Measurements from ENCODE around the gene ATF4. TPM values are rescaled to one million over a fixed set of nuclear protein-coding genes. Genes with fewer than 3 reads are reported as not detected.

The ATF4 gene
- total and polyA plus RNA-seq, 4 donors: 179 to 882 (median 410) TPM

GRCh38 chr22:39535831-39536449, 15.6 kb downstream of the ATF4 start:
- no peak for DNase-seq

GRCh38 chr22:39536711-39537110, 16.3 kb downstream of the ATF4 start:
- no peak overlapping the region for H3K27ac ChIP-seq (ENCODE audit: low read depth in 1 of 2, low read length in 1 of 2)
- no peak overlapping the region for H3K4me3 ChIP-seq
- H3K9me3 ChIP-seq (ENCODE audit: control insufficient read depth in 4 of 4, insufficient read depth in 3 of 4, low read length in 3 of 4): no peaks in the 10 kb centered on the region
- H3K36me3 ChIP-seq (ENCODE audit: control insufficient read depth in 4 of 4, insufficient read depth in 4 of 4, low read length in 4 of 4): peaks cover 0 to 5% (median 0%) of the 10 kb centered on the region in 4 donors
- TF ChIP-seq CTCF (IDR thresholded peaks at IDR 0.05; ENCODE audit: control extremely low read depth, extremely low read depth): no peak
- ATAC-seq (ENCODE audit: insufficient read depth, low FRiP score): no peak
- DNase-seq: no peak
- peaks cover 0 to 11% (median 2%) of the 10 kb centered on the region in 5 donors for H3K4me1 ChIP-seq (ENCODE audit: control insufficient read depth in 5 of 5, insufficient read depth in 5 of 5, low read length in 5 of 5)
- H3K9ac ChIP-seq (ENCODE audit: insufficient read depth in 1 of 2, low read length in 2 of 2): no peak overlapping the region
- 66 to 79% methylated on average over 8 of the region's 8 CpGs for WGBS, 2 donors
- no peaks in the 10 kb centered on the region for H3K27me3 ChIP-seq (ENCODE audit: control insufficient read depth in 3 of 3, insufficient read depth in 3 of 3, low read length in 2 of 3)

More at GRCh38 chr22:39535831-39536449, 15.6 kb downstream of the ATF4 start:
- ATAC-seq (ENCODE audit: insufficient read depth, low FRiP score): no peak
- no peak for TF ChIP-seq CTCF (IDR thresholded peaks at IDR 0.05; ENCODE audit: control extremely low read depth, extremely low read depth)
- H3K27me3 ChIP-seq (ENCODE audit: control insufficient read depth in 3 of 3, insufficient read depth in 3 of 3, low read length in 2 of 3): no peaks in the 10 kb centered on the region
- peaks cover 0 to 8% (median 4%) of the 10 kb centered on the region in 4 donors for H3K36me3 ChIP-seq (ENCODE audit: control insufficient read depth in 4 of 4, insufficient read depth in 4 of 4, low read length in 4 of 4)
- no peak overlapping the region for H3K27ac ChIP-seq (ENCODE audit: low read depth in 1 of 2, low read length in 1 of 2)
- H3K4me3 ChIP-seq: no peak overlapping the region
- H3K9me3 ChIP-seq (ENCODE audit: control insufficient read depth in 4 of 4, insufficient read depth in 3 of 4, low read length in 3 of 4): no peaks in the 10 kb centered on the region
- 87 to 90% methylated on average over 15 of the region's 15 CpGs for WGBS, 2 donors
- H3K9ac ChIP-seq (ENCODE audit: insufficient read depth in 1 of 2, low read length in 2 of 2): no peak overlapping the region
- peaks cover 2 to 18% (median 6%) of the 10 kb centered on the region in 5 donors for H3K4me1 ChIP-seq (ENCODE audit: control insufficient read depth in 5 of 5, insufficient read depth in 5 of 5, low read length in 5 of 5)

GRCh38 chr22:39537975-39538374, 17.6 kb downstream of the ATF4 start:
- H3K27me3 ChIP-seq (ENCODE audit: control insufficient read depth in 3 of 3, insufficient read depth in 3 of 3, low read length in 2 of 3): no peaks in the 10 kb centered on the region
- no peaks in the 10 kb centered on the region for H3K36me3 ChIP-seq (ENCODE audit: control insufficient read depth in 4 of 4, insufficient read depth in 4 of 4, low read length in 4 of 4)
- H3K4me3 ChIP-seq: no peak overlapping the region
- no peak overlapping the region for H3K27ac ChIP-seq (ENCODE audit: low read depth in 1 of 2, low read length in 1 of 2)
- no peak for DNase-seq
- peaks cover 0 to 8% (median 0%) of the 10 kb centered on the region in 5 donors for H3K4me1 ChIP-seq (ENCODE audit: control insufficient read depth in 5 of 5, insufficient read depth in 5 of 5, low read length in 5 of 5)
- H3K9ac ChIP-seq (ENCODE audit: insufficient read depth in 1 of 2, low read length in 2 of 2): no peak overlapping the region
- ATAC-seq (ENCODE audit: insufficient read depth, low FRiP score): no peak
- WGBS, 2 donors: 52 to 79% methylated on average over 2 of the region's 2 CpGs
- no peaks in the 10 kb centered on the region for H3K9me3 ChIP-seq (ENCODE audit: control insufficient read depth in 4 of 4, insufficient read depth in 3 of 4, low read length in 3 of 4)
- no peak for TF ChIP-seq CTCF (IDR thresholded peaks at IDR 0.05; ENCODE audit: control extremely low read depth, extremely low read depth)

All from lung (tissue), 12 donors.